WTC11 (cell line): ENCODE measurements around the gene RELT. TPM values are rescaled to one million over a fixed set of nuclear protein-coding genes. Genes with fewer than 3 reads are reported as not detected.

Experiments
- ATAC-seq: fragments of 200-7000 bp; cut with Tn5 transposase; 2 replicates; pipeline ENCODE4 v1.10.0; 2021; ENCODE audit warnings: mild to moderate bottlenecking, moderate library complexity
- CTCF ChIA-PET: fragments of 300-600 bp; sonication (Branson Sonifier 250); formaldehyde crosslinking; loops from one replicate; lab custom pipeline; 2021; ENCODE audit warnings: antibody characterized with exemption; lab: Charles Lee
- POLR2A ChIA-PET: fragments of 350-600 bp; sonication (Branson Sonifier 250); formaldehyde crosslinking; loops from one replicate; lab custom pipeline; 2021; ENCODE audit warnings: antibody characterized with exemption; lab: Charles Lee
- DNase-seq: peaks from one replicate; pipeline ENCODE4 v3.0.0; 2021; ENCODE audit warnings: low spot score
- H3K27ac Mint-ChIP-seq: 2 replicates; pipeline ENCODE4 v1.8.0; 2021; ENCODE audit warnings: mixed read lengths
- H3K27me3 Mint-ChIP-seq: 2 replicates; pipeline ENCODE4 v1.8.0; 2021; ENCODE audit warnings: low read depth, mild to moderate bottlenecking, moderate library complexity, mixed read lengths
- H3K36me3 Mint-ChIP-seq: 2 replicates; pipeline ENCODE4 v1.8.0; 2021; ENCODE audit warnings: mixed read lengths
- H3K4me1 Mint-ChIP-seq: 2 replicates; pipeline ENCODE4 v1.8.0; 2022; ENCODE audit warnings: mixed read lengths
- H3K4me3 Mint-ChIP-seq: 2 replicates; pipeline ENCODE4 v1.8.0; 2021; ENCODE audit warnings: mild to moderate bottlenecking, moderate library complexity, mixed read lengths
- H3K9me3 Mint-ChIP-seq: 2 replicates; pipeline ENCODE4 v1.8.0; 2021; ENCODE audit warnings: mixed read lengths
- AR ChIP-seq: fragments of 250-450 bp; sonication (Bioruptor Pico); IDR thresholded peaks from 2 replicates; pipeline ENCODE4 v1.9.0; 2021; ENCODE audit warnings: mild to moderate bottlenecking
- ATF6 ChIP-seq: sonication (generic); formaldehyde crosslinking; IDR thresholded peaks from 2 replicates; pipeline ENCODE4 v1.8.1; 2023; ENCODE audit warnings: mild to moderate bottlenecking, missing genetic modification reagents
- CTCF ChIP-seq: fragments of 200-600 bp; IDR thresholded peaks from 2 replicates; pipeline ENCODE4 v1.8.0; 2022; ENCODE audit warnings: antibody characterized with exemption
- ERG ChIP-seq: fragments of 250-450 bp; sonication (Bioruptor Pico); IDR thresholded peaks from 2 replicates; pipeline ENCODE4 v1.8.0; 2021; ENCODE audit warnings: mild to moderate bottlenecking
- ESRRA ChIP-seq: sonication (generic); formaldehyde crosslinking; IDR thresholded peaks from 2 replicates; pipeline ENCODE4 v1.8.1; 2022; ENCODE audit warnings: mild to moderate bottlenecking, missing genetic modification reagents, borderline replicate concordance
- NFYB ChIP-seq: sonication (generic); formaldehyde crosslinking; conservative IDR thresholded peaks from 2 replicates; pipeline ENCODE4 v1.8.0; 2022; ENCODE audit warnings: low read depth, missing genetic modification reagents
- RORB ChIP-seq: fragments of 250-450 bp; sonication (Bioruptor Pico); IDR thresholded peaks from 2 replicates; pipeline ENCODE4 v1.9.0; 2021; ENCODE audit warnings: mild to moderate bottlenecking
- ZMAT4 ChIP-seq: fragments of 250-450 bp; sonication (Bioruptor Pico); IDR thresholded peaks from 2 replicates; pipeline ENCODE4 v1.9.0; 2021; ENCODE audit warnings: mild to moderate bottlenecking
- ZNF232 ChIP-seq: sonication (generic); formaldehyde crosslinking; IDR thresholded peaks from 2 replicates; pipeline ENCODE4 v1.8.0; 2022; ENCODE audit warnings: mild to moderate bottlenecking, missing genetic modification reagents
- ZNF281 ChIP-seq: sonication (generic); formaldehyde crosslinking; IDR thresholded peaks from 2 replicates; pipeline ENCODE4 v1.8.0; 2023; ENCODE audit warnings: mild to moderate bottlenecking, missing genetic modification reagents
- ZNF425 ChIP-seq: fragments of 250-450 bp; sonication (Bioruptor Pico); conservative IDR thresholded peaks from 2 replicates; pipeline ENCODE4 v1.9.0; 2021; ENCODE audit warnings: mild to moderate bottlenecking
- total RNA-seq: library from RNA; stranded (reverse); gene quantifications from 3 replicates; pipeline ENCODE4 v1.2.3, GENCODE V29; 2021
- TF ChIP-seq, protein P1 (sequence below): sonication (generic); formaldehyde crosslinking; IDR thresholded peaks from 2 replicates; pipeline ENCODE4 v1.8.0; 2022; ENCODE audit warnings: mild to moderate bottlenecking, missing genetic modification reagents
- TF ChIP-seq, protein P2 (sequence below): sonication (generic); formaldehyde crosslinking; IDR thresholded peaks from 2 replicates; pipeline ENCODE4 v1.8.1; 2023; ENCODE audit warnings: mild to moderate bottlenecking, moderate library complexity, missing genetic modification reagents
- TF ChIP-seq, protein P3 (sequence below): sonication (generic); formaldehyde crosslinking; IDR thresholded peaks from 2 replicates; pipeline ENCODE4 v1.8.0; 2022; ENCODE audit warnings: mild to moderate bottlenecking, missing genetic modification reagents

Gene RELT
- total RNA-seq, 1 experiment from 2014 or later: 6.7 TPM

GRCh38 chr11:73342633-73343032 lies 33.6 kb upstream of the RELT start (continued):
- TF ChIP-seq ZMAT4 (CRISPR knock-in tag) (no peak), CTCF (no peak), ATF6 (CRISPR knock-in tag) (no peak), AR (no peak), ZNF425 (CRISPR knock-in tag) (no peak)
- TF ChIP-seq, protein P1, sequence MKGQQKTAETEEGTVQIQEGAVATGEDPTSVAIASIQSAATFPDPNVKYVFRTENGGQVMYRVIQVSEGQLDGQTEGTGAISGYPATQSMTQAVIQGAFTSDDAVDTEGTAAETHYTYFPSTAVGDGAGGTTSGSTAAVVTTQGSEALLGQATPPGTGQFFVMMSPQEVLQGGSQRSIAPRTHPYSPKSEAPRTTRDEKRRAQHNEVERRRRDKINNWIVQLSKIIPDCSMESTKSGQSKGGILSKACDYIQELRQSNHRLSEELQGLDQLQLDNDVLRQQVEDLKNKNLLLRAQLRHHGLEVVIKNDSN: no peak

DNA sequence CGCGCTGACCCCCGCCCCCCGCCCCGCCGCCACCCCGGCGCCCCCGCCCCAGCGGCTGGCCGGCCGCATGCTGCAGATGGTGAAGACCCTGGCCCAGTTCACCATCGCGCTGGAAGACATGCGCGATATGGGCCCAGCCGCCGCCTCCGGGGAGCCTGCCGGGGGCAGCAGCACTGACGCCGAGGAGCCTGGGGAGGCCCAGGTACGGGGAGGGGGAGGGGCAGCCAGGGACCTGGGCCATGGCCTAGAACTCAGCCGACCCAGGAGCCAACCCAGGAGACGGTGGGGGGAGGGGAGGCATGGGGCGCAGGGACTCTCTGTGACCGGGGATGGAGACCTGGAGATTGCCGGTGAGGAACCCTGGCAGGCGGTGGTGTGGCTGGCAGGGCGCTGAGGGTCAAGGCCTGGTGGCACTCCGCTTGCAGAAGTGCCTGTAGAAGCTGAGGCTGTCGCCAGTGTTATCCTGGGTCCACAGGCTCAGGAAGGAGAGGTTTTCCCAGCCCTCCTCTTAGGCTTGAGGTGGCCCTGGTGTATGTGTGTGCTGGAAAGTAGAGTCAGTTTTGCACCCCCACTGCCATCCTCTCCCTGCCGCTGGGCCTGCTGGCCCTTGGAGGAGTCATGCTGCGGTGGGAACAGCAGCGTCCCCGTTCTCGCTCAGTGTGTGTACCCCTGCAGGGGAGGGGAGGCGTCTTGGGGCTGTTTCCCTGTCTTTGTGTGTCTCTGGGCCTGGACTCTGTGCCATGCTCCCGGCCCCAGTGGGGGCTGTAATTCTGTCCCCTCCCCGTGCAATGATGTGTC lies 32.9 kb upstream of the RELT start:
- POLR2A ChIA-PET: no interaction called here
- H3K9me3 Mint-ChIP-seq: no peaks in the 10 kb centered on the region
- no peak overlapping the region for H3K27ac Mint-ChIP-seq
- H3K4me3 Mint-ChIP-seq: peak overlapping the region; percentile 55
- peaks cover 33% of the 10 kb centered on the region for H3K27me3 Mint-ChIP-seq
- CTCF ChIA-PET: interaction anchor here (1.1 to 4.1 kb wide), 6 partner anchors 8 to 51 kb away, joined by 3 to 49 read pairs (median 10); no protein-coding TSS in a partner anchor
- H3K36me3 Mint-ChIP-seq: no peaks in the 10 kb centered on the region
- peak; percentile 43 for ATAC-seq
- peaks cover 18% of the 10 kb centered on the region for H3K4me1 Mint-ChIP-seq
- DNase-seq: peak; percentile 50
- TF ChIP-seq ZNF232 (no peak), NFYB (CRISPR knock-in tag) (no peak), ZMAT4 (CRISPR knock-in tag) (no peak), ZNF281 (CRISPR knock-in tag) (0 out of 2 replicates have a peak, but pooled peaks have one; percentile 53), ESRRA (no peak), RORB (CRISPR knock-in tag) (no peak), ERG (CRISPR knock-in tag) (no peak)
- TF ChIP-seq, protein P2, sequence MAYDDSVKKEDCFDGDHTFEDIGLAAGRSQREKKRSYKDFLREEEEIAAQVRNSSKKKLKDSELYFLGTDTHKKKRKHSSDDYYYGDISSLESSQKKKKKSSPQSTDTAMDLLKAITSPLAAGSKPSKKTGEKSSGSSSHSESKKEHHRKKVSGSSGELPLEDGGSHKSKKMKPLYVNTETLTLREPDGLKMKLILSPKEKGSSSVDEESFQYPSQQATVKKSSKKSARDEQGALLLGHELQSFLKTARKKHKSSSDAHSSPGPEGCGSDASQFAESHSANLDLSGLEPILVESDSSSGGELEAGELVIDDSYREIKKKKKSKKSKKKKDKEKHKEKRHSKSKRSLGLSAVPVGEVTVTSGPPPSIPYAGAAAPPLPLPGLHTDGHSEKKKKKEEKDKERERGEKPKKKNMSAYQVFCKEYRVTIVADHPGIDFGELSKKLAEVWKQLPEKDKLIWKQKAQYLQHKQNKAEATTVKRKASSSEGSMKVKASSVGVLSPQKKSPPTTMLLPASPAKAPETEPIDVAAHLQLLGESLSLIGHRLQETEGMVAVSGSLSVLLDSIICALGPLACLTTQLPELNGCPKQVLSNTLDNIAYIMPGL: 0 out of 2 replicates have a peak, but pooled peaks have one; percentile 21
- TF ChIP-seq, protein P3, sequence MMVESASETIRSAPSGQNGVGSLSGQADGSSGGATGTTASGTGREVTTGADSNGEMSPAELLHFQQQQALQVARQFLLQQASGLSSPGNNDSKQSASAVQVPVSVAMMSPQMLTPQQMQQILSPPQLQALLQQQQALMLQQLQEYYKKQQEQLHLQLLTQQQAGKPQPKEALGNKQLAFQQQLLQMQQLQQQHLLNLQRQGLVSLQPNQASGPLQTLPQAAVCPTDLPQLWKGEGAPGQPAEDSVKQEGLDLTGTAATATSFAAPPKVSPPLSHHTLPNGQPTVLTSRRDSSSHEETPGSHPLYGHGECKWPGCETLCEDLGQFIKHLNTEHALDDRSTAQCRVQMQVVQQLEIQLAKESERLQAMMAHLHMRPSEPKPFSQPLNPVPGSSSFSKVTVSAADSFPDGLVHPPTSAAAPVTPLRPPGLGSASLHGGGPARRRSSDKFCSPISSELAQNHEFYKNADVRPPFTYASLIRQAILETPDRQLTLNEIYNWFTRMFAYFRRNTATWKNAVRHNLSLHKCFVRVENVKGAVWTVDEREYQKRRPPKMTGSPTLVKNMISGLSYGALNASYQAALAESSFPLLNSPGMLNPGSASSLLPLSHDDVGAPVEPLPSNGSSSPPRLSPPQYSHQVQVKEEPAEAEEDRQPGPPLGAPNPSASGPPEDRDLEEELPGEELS (CRISPR knock-in tag): no peak
